GM21360 (cell line): Measurements from ENCODE around the gene SOX18.
"Not testable (repeated sequence)": the region's sequence is repeated elsewhere in the genome, so short reads cannot be mapped to it uniquely, and the experiment has no call there.

Experiments
- ATAC-seq: cut with Tn5 transposase; IDR thresholded peaks from one replicate; pipeline ENCODE4 v1.9.1; 2021; ENCODE audit warnings: mild to moderate bottlenecking, moderate library complexity; ENCODE audit not compliant: unreplicated experiment

The SOX18 gene

GRCh38 chr20:64025101-64025825, 24.2 kb downstream of the SOX18 start:
- ATAC-seq, result no peak

- ATAC-seq, result no peak
Observed at GRCh38 chr20:64024141-64024990, 25.1 kb downstream of the SOX18 start.

GRCh38 chr20:64023361-64024140, 25.9 kb downstream of the SOX18 start:
- ATAC-seq, result no peak

- ATAC-seq, result no peak
Observed at GRCh38 chr20:64022671-64023360, 26.6 kb downstream of the SOX18 start.

- ATAC-seq, result no peak
Observed at GRCh38 chr20:64021124-64021975, 28.1 kb downstream of the SOX18 start.

- ATAC-seq, result no peak
Observed at GRCh38 chr20:64015635-64016034, 33.8 kb downstream of the SOX18 start.

GRCh38 chr20:64012385-64013154, 36.9 kb downstream of the SOX18 start:
- ATAC-seq, result not testable (repeated sequence)

GRCh38 chr20:64011366-64011779, 38.1 kb downstream of the SOX18 start:
- no peak for ATAC-seq

- no peak for ATAC-seq
Observed at GRCh38 chr20:64010711-64011237, 38.7 kb downstream of the SOX18 start.

GRCh38 chr20:64009811-64010387, 39.5 kb downstream of the SOX18 start:
- ATAC-seq, result no peak

- no peak for ATAC-seq
Observed at GRCh38 chr20:64006902-64007301, 42.5 kb downstream of the SOX18 start.

- no peak for ATAC-seq
Observed at GRCh38 chr20:64006490-64006889, 42.9 kb downstream of the SOX18 start.

GRCh38 chr20:64005394-64005793, 44.0 kb downstream of the SOX18 start:
- no peak for ATAC-seq

- no peak for ATAC-seq
Observed at GRCh38 chr20:64003960-64004725, 45.3 kb downstream of the SOX18 start.

- ATAC-seq, result no peak
Observed at GRCh38 chr20:64001607-64002011, 47.8 kb downstream of the SOX18 start.

GRCh38 chr20:64000906-64001305, 48.5 kb downstream of the SOX18 start:
- no peak for ATAC-seq
